HEK293 (cell line): ENCODE results near the gene LITAFD.

Source experiments
- CTCF ChIA-PET: fragments of 350-600 bp; formaldehyde crosslinking; extraction: SDS; loops from one replicate; lab custom pipeline; 2021; ENCODE audit warnings: antibody characterized with exemption; lab: Yijun Ruan, JAX
- POLR2A ChIA-PET: fragments of 300-600 bp; formaldehyde crosslinking; extraction: SDS; loops from one replicate; lab custom pipeline; 2020; ENCODE audit warnings: antibody characterized with exemption, inconsistent platforms; lab: Yijun Ruan, JAX
- H3K27ac ChIP-seq: fragments of 200-500 bp; sonication (Bioruptor generic); 2 replicates; pipeline ENCODE4 v1.5.1; 2014; ENCODE audit warnings: low read depth, low read length, control low read depth, inconsistent platforms; ENCODE audit errors: extremely low read depth
- H3K36me3 ChIP-seq, 2 experiments: fragments of 200-500 bp in 1 of 2; sonication (Bioruptor generic) in 1 of 2; 1 replicate in 1 of 2; 2 replicates in 1 of 2; pipeline ENCODE4 v1.5.1; 2014 to 2017; ENCODE audit warnings: inconsistent platforms in 2 of 2, low read length in 2 of 2; ENCODE audit not compliant: control insufficient read depth in 2 of 2, insufficient read depth in 1 of 2
- H3K4me1 ChIP-seq: fragments of 200-500 bp; sonication (Bioruptor generic); 2 replicates; pipeline ENCODE4 v1.5.1; 2014; ENCODE audit warnings: mild to moderate bottlenecking, low read length, inconsistent platforms; ENCODE audit not compliant: control insufficient read depth, insufficient read depth
- H3K4me3 ChIP-seq: 2 replicates; pipeline ENCODE4 v1.5.1; 2011; ENCODE audit warnings: low read depth, mild to moderate bottlenecking, control low read depth, low read length, moderate library complexity
- H3K9me3 ChIP-seq: fragments of 200-500 bp; sonication (Bioruptor generic); 2 replicates; pipeline ENCODE4 v1.5.1; 2014; ENCODE audit warnings: low read depth, low read length, inconsistent platforms; ENCODE audit not compliant: control insufficient read depth, insufficient read depth
- GFI1B ChIP-seq: fragments of 450-650 bp; formaldehyde crosslinking; IDR thresholded peaks from 2 replicates; pipeline ENCODE4 v1.5.1; 2016; ENCODE audit warnings: missing biosample characterization, missing genetic modification characterization
- GLI4 ChIP-seq: fragments of 450-650 bp; formaldehyde crosslinking; IDR thresholded peaks from 2 replicates; pipeline ENCODE4 v1.5.1; 2016; ENCODE audit warnings: missing biosample characterization, missing genetic modification characterization
- GLIS1 ChIP-seq: fragments of 450-650 bp; formaldehyde crosslinking; IDR thresholded peaks from 2 replicates; pipeline ENCODE4 v1.5.1; 2016; ENCODE audit warnings: missing biosample characterization, missing genetic modification characterization
- SP2 ChIP-seq: fragments of 450-650 bp; formaldehyde crosslinking; IDR thresholded peaks from 2 replicates; pipeline ENCODE4 v1.5.1; 2016; ENCODE audit warnings: missing biosample characterization, missing genetic modification characterization
- SP3 ChIP-seq: fragments of 450-650 bp; formaldehyde crosslinking; IDR thresholded peaks from 2 replicates; pipeline ENCODE4 v1.5.1; 2016; ENCODE audit warnings: missing biosample characterization, missing genetic modification characterization
- ZFHX2 ChIP-seq: fragments of 450-650 bp; formaldehyde crosslinking; conservative IDR thresholded peaks from 2 replicates; pipeline ENCODE4 v1.5.1; 2016; ENCODE audit warnings: missing biosample characterization, missing genetic modification characterization
- ZNF221 ChIP-seq: fragments of 450-650 bp; formaldehyde crosslinking; IDR thresholded peaks from 2 replicates; pipeline ENCODE4 v1.5.1; 2017; ENCODE audit warnings: missing biosample characterization, missing genetic modification characterization, borderline replicate concordance
- ZNF24 ChIP-seq: fragments of 450-650 bp; formaldehyde crosslinking; IDR thresholded peaks from 2 replicates; pipeline ENCODE4 v1.5.1; 2016; ENCODE audit warnings: missing biosample characterization, missing genetic modification characterization
- ZNF280D ChIP-seq: fragments of 450-650 bp; formaldehyde crosslinking; IDR thresholded peaks from 2 replicates; pipeline ENCODE4 v1.5.1; 2016; ENCODE audit warnings: missing biosample characterization, missing genetic modification characterization
- ZNF324 ChIP-seq: fragments of 450-650 bp; formaldehyde crosslinking; IDR thresholded peaks from 2 replicates; pipeline ENCODE4 v1.5.1; 2016; ENCODE audit warnings: missing biosample characterization, missing genetic modification characterization
- ZNF473 ChIP-seq: fragments of 450-650 bp; formaldehyde crosslinking; IDR thresholded peaks from 2 replicates; pipeline ENCODE4 v1.5.1; 2017; ENCODE audit warnings: missing biosample characterization, missing genetic modification characterization
- ZNF518A ChIP-seq: fragments of 450-650 bp; formaldehyde crosslinking; conservative IDR thresholded peaks from 2 replicates; pipeline ENCODE4 v1.5.1; 2016; ENCODE audit warnings: low read depth, missing biosample characterization, missing genetic modification characterization
- ZNF530 ChIP-seq: fragments of 450-650 bp; formaldehyde crosslinking; IDR thresholded peaks from 2 replicates; pipeline ENCODE4 v1.5.1; 2016; ENCODE audit warnings: low read depth, missing biosample characterization, missing genetic modification characterization
- ZNF544 ChIP-seq: fragments of 450-650 bp; formaldehyde crosslinking; IDR thresholded peaks from 2 replicates; pipeline ENCODE4 v1.5.0; 2017; ENCODE audit warnings: missing biosample characterization, missing genetic modification characterization
- ZNF548 ChIP-seq: fragments of 450-650 bp; formaldehyde crosslinking; IDR thresholded peaks from 2 replicates; pipeline ENCODE4 v1.5.1; 2016; ENCODE audit warnings: missing biosample characterization, missing genetic modification characterization
- ZNF549 ChIP-seq: fragments of 450-650 bp; IDR thresholded peaks from 2 replicates; pipeline ENCODE4 v1.5.1; 2018; ENCODE audit warnings: missing biosample characterization, missing genetic modification characterization, mild to moderate bottlenecking, inconsistent platforms, moderate library complexity
- ZNF558 ChIP-seq: fragments of 450-650 bp; formaldehyde crosslinking; IDR thresholded peaks from 2 replicates; pipeline ENCODE4 v1.5.1; 2016; ENCODE audit warnings: missing biosample characterization, missing genetic modification characterization
- ZNF654 ChIP-seq: fragments of 450-650 bp; formaldehyde crosslinking; IDR thresholded peaks from 2 replicates; pipeline ENCODE4 v1.5.1; 2016; ENCODE audit warnings: low read depth, missing biosample characterization, missing genetic modification characterization
- ZNF792 ChIP-seq: fragments of 450-650 bp; formaldehyde crosslinking; IDR thresholded peaks from 2 replicates; pipeline ENCODE4 v1.5.1; 2016; ENCODE audit warnings: missing biosample characterization, missing genetic modification characterization
- ZSCAN16 ChIP-seq: fragments of 450-650 bp; formaldehyde crosslinking; IDR thresholded peaks from 2 replicates; pipeline ENCODE4 v1.5.1; 2016; ENCODE audit warnings: missing biosample characterization, missing genetic modification characterization

LITAFD gene

GRCh38 chr16:8905168-8905762, 23.1 kb downstream of the LITAFD start:
- no peak overlapping the region for H3K27ac ChIP-seq
- H3K4me1 ChIP-seq, result no peaks in the 10 kb centered on the region
- ChIA-PET POLR2A (interaction anchor here (0.6 kb wide), 1 partner anchor 243 kb away, joined by 5 read pairs; no protein-coding TSS in a partner anchor), CTCF (interaction anchor here (0.6 to 1.9 kb wide), 12 partner anchors 9 to 269 kb away, joined by 3 to 18 read pairs (median 4); no protein-coding TSS in a partner anchor)
- peaks cover 33 to 96% of the 10 kb centered on the region in 2 experiments for H3K36me3 ChIP-seq
- no peak overlapping the region for H3K4me3 ChIP-seq
- H3K9me3 ChIP-seq, result no peaks in the 10 kb centered on the region
- TF ChIP-seq ZNF221 (no peak), ZNF654 (tag by site-specific recombination) (peak; percentile 66), ZNF518A (tag by site-specific recombination) (no peak), ZNF280D (tag by site-specific recombination) (no peak)

DNA sequence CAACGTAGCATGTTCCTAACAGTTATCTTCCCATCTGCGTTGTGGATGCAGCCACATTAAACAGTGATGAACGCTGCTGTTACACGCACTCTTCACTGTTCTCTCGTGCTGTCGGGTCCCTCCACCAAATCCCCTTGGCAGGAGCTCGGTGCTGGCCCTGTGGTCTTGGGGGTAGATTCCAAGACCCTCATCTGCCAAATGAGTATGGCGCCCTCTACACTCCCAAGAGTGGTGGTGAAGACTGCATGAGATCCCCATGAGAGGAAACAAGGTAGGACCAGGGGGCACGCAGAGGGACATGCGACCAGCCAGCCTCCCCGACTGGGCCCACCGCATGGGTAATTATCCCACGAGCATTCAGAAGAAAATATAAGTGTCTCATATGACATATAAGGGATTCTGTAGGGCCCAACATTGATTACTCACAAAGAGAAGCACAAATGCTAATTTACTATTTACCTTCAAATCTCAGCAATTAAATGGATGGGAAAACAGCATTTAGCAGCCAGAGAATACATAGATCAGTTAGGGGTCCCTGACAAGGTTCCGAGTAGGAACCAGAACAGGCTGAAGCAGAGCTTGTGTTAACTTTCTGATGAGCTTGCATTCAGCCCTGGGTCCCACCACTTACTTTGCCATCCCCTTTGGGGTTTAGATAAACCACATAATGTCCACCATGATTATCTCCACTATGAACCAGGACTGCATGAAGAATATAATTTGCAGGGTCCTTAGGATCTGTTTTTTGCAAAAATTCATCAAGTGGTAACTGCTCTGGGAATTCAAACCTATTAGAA, 23.8 kb downstream of the LITAFD start:
- no peak overlapping the region for H3K27ac ChIP-seq
- H3K4me3 ChIP-seq, result no peak overlapping the region
- no peak for TF ChIP-seq SP2 (tag by site-specific recombination)
- TF ChIP-seq GLI4, result no peak
- no peak for TF ChIP-seq ZNF548 (tag by site-specific recombination)
- no peak for TF ChIP-seq ZFHX2 (tag by site-specific recombination)
- no peak for TF ChIP-seq ZNF473 (tag by site-specific recombination)
- no peak for TF ChIP-seq ZNF792 (tag by site-specific recombination)
- no peak for TF ChIP-seq ZNF544 (tag by site-specific recombination)
- TF ChIP-seq ZNF558 (tag by site-specific recombination), result no peak
- TF ChIP-seq ZSCAN16 (tag by site-specific recombination), result no peak
- TF ChIP-seq GLIS1 (tag by site-specific recombination), result no peak
- no peak for TF ChIP-seq GFI1B (tag by site-specific recombination)
- no peak for TF ChIP-seq SP3
- TF ChIP-seq ZNF324 (tag by site-specific recombination), result no peak
- TF ChIP-seq ZNF24 (tag by site-specific recombination), result no peak
- TF ChIP-seq ZNF549 (tag by site-specific recombination), result no peak
- no peak for TF ChIP-seq ZNF530 (tag by site-specific recombination)
- POLR2A ChIA-PET, result interaction anchor here (0.6 kb wide), 1 partner anchor 244 kb away, joined by 5 read pairs; no protein-coding TSS in a partner anchor
- peaks cover 29 to 96% of the 10 kb centered on the region in 2 experiments for H3K36me3 ChIP-seq
- H3K9me3 ChIP-seq, result no peaks in the 10 kb centered on the region
- CTCF ChIA-PET, result interaction anchor here (0.6 to 1.9 kb wide), 12 partner anchors 9 to 270 kb away, joined by 3 to 18 read pairs (median 4); no protein-coding TSS in a partner anchor
- no peaks in the 10 kb centered on the region for H3K4me1 ChIP-seq
